ENCODE measurements around the gene CREM. TPM values are rescaled to one million over a fixed set of nuclear protein-coding genes. Genes with fewer than 3 reads are reported as not detected.
A peak's percentile ranks its signal among the peaks of the same experiment; 100 is the strongest.
"Not testable (repeated sequence)": the region's sequence is repeated elsewhere in the genome, so short reads cannot be mapped to it uniquely, and the experiment has no call there.

CREM gene
- total RNA-seq (10 to 100 TPM; 20.6 to 57.2 (median 26.0) TPM), total RNA-seq (11.3 to 366 (median 115) reads per million in 29 experiments)
- 23.9 TPM for total RNA-seq (2013)

- DNase-seq (peak; percentile 97 to 100 (median 99)), ATAC-seq (replicated peaks in 1 of 4) (peak; percentile 83 to 90 (median 88))
- Mint-ChIP-seq H3K27me3 (no peaks in the 10 kb centered on the region), H3K27ac (peak within 1 kb of the TSS; percentile 94 to 95), H3K4me1 (peaks cover 35 to 57% (median 38%) of the 10 kb centered on the region in 3 donors), H3K4me3 (peak within 1 kb of the TSS; percentile 88 to 90 (median 89)), H3K9me3 (no peaks in the 10 kb centered on the region), H3K36me3 (no peaks in the 10 kb centered on the region)
- Histone ChIP-seq H3K4me3 (ENCODE audit: control insufficient read depth in 1 of 2, extremely low read depth in 1 of 2, low read length in 1 of 2) (peak within 1 kb of the TSS; percentile 84 to 92), H3K36me3 (ENCODE audit: control insufficient read depth in 2 of 2, extremely low read depth in 1 of 2, insufficient read depth in 1 of 2, low read length in 1 of 2) (no peaks in the 10 kb centered on the region), H3K9me3 (no peaks in the 10 kb centered on the region), H3K4me1 (ENCODE audit: control insufficient read depth in 1 of 2, extremely low read depth in 1 of 2, insufficient read depth in 2 of 2, low read length in 2 of 2) (peaks cover 8 to 22% of the 10 kb centered on the region in 2 experiments), H3K27ac (ENCODE audit: low read length) (peak within 1 kb of the TSS; percentile 100), H3K27me3 (replicated peaks in 1 of 2; ENCODE audit: control insufficient read depth in 2 of 2, extremely low read depth in 1 of 2, insufficient read depth in 2 of 2, low read length in 1 of 2) (no peaks in the 10 kb centered on the region)
- CTCF ChIA-PET: interaction anchor here (0.6 to 12.6 kb wide), 18 partner anchors 8 to 198 kb away, joined by 3 to 253 read pairs (median 5); partner anchors contain the start of gene CUL2 (in 1 of the 2)
- under 1% methylated on average over 68 of the region's 80 CpGs for WGBS (ENCODE audit: insufficient coverage)
- POLR2A ChIA-PET: interaction anchor here (0.6 to 6.4 kb wide), 16 partner anchors 23 to 225 kb away, joined by 3 to 261 read pairs (median 4); no protein-coding TSS in a partner anchor
These were observed at the start of gene CREM for GRCh38 chr10:35126530-35127288. Gene CREM, plus strand, starts transcription at chr10:35126846. Its CDS starts 10,990 bp downstream, at chr10:35137836.

GRCh38 chr10:35079265-35079664 is 47.4 kb upstream of the CREM start:
- Histone ChIP-seq H3K36me3 (ENCODE audit: control insufficient read depth in 2 of 2, extremely low read depth in 1 of 2, insufficient read depth in 1 of 2, low read length in 1 of 2) (peaks cover 0 to 9% of the 10 kb centered on the region in 2 donors), H3K27me3 (replicated peaks in 1 of 2; ENCODE audit: control insufficient read depth in 2 of 2, extremely low read depth in 1 of 2, insufficient read depth in 2 of 2, low read length in 1 of 2) (no peaks in the 10 kb centered on the region), H3K4me1 (ENCODE audit: control insufficient read depth in 1 of 2, extremely low read depth in 1 of 2, insufficient read depth in 2 of 2, low read length in 2 of 2) (peaks cover 2 to 3% of the 10 kb centered on the region in 2 experiments), H3K27ac (ENCODE audit: low read length) (no peak overlapping the region), H3K4me3 (ENCODE audit: control insufficient read depth in 1 of 2, extremely low read depth in 1 of 2, low read length in 1 of 2) (no peak overlapping the region), H3K9me3 (peaks cover 3% of the 10 kb centered on the region)
- ATAC-seq (replicated peaks in 1 of 4) (no peak), DNase-seq (no peak)
- no peaks in the 10 kb centered on the region for H3K27me3 Mint-ChIP-seq
- POLR2A ChIA-PET: no interaction called here
- WGBS (ENCODE audit: insufficient coverage): 100% methylated on average over 2 of the region's 4 CpGs
- H3K36me3 Mint-ChIP-seq: peaks cover 37% of the 10 kb centered on the region
- CTCF ChIA-PET: no interaction called here
- H3K4me1 Mint-ChIP-seq: peaks cover 51 to 55% (median 51%) of the 10 kb centered on the region in 3 donors
- H3K4me3 Mint-ChIP-seq: no peak overlapping the region
- H3K9me3 Mint-ChIP-seq: no peaks in the 10 kb centered on the region
- H3K27ac Mint-ChIP-seq: no peak overlapping the region

GRCh38 chr10:35079763-35080162 is 46.9 kb upstream of the CREM start:
- H3K27me3 ChIP-seq (replicated peaks in 1 of 2; ENCODE audit: control insufficient read depth in 2 of 2, extremely low read depth in 1 of 2, insufficient read depth in 2 of 2, low read length in 1 of 2): no peaks in the 10 kb centered on the region
- no peak overlapping the region for H3K27ac ChIP-seq (ENCODE audit: low read length)
- H3K27ac Mint-ChIP-seq: no peak overlapping the region
- H3K9me3 ChIP-seq: peaks cover 3% of the 10 kb centered on the region
- ChIA-PET POLR2A (interaction anchor here in 1 of 2 donors (0.8 kb wide), 1 partner anchor 47 kb away, joined by 3 read pairs; the partner anchor contains the start of gene CREM), CTCF (interaction anchor here (0.6 kb wide), 2 partner anchors 18 to 195 kb away, joined by 3 to 4 read pairs; no protein-coding TSS in a partner anchor)
- no CpG with 5 or more reads among the region's 3 CpGs for WGBS (ENCODE audit: insufficient coverage)
- DNase-seq: no peak
- ATAC-seq (replicated peaks in 1 of 4): no peak
- peaks cover 0 to 9% of the 10 kb centered on the region in 2 donors for H3K36me3 ChIP-seq (ENCODE audit: control insufficient read depth in 2 of 2, extremely low read depth in 1 of 2, insufficient read depth in 1 of 2, low read length in 1 of 2)
- no peaks in the 10 kb centered on the region for H3K27me3 Mint-ChIP-seq
- H3K4me3 Mint-ChIP-seq: no peak overlapping the region
- H3K9me3 Mint-ChIP-seq: no peaks in the 10 kb centered on the region
- H3K36me3 Mint-ChIP-seq: peaks cover 39% of the 10 kb centered on the region
- H3K4me1 Mint-ChIP-seq: peaks cover 49 to 55% (median 52%) of the 10 kb centered on the region in 3 donors
- H3K4me3 ChIP-seq (ENCODE audit: control insufficient read depth in 1 of 2, extremely low read depth in 1 of 2, low read length in 1 of 2): no peak overlapping the region
- H3K4me1 ChIP-seq (ENCODE audit: control insufficient read depth in 1 of 2, extremely low read depth in 1 of 2, insufficient read depth in 2 of 2, low read length in 2 of 2): peaks cover 0 to 2% of the 10 kb centered on the region in 2 experiments

GRCh38 chr10:35080261-35080660 is 46.4 kb upstream of the CREM start:
- not testable (repeated sequence) for ATAC-seq (replicated peaks in 1 of 4); H3K9me3 Mint-ChIP-seq; H3K27ac ChIP-seq (ENCODE audit: low read length); H3K4me1 ChIP-seq (ENCODE audit: control insufficient read depth in 1 of 2, extremely low read depth in 1 of 2, insufficient read depth in 2 of 2, low read length in 2 of 2); H3K4me3 Mint-ChIP-seq; H3K36me3 ChIP-seq (ENCODE audit: control insufficient read depth in 2 of 2, extremely low read depth in 1 of 2, insufficient read depth in 1 of 2, low read length in 1 of 2); H3K4me3 ChIP-seq (ENCODE audit: control insufficient read depth in 1 of 2, extremely low read depth in 1 of 2, low read length in 1 of 2); H3K27ac Mint-ChIP-seq; H3K27me3 Mint-ChIP-seq; DNase-seq; H3K9me3 ChIP-seq; H3K27me3 ChIP-seq (replicated peaks in 1 of 2; ENCODE audit: control insufficient read depth in 2 of 2, extremely low read depth in 1 of 2, insufficient read depth in 2 of 2, low read length in 1 of 2)
- WGBS (ENCODE audit: insufficient coverage): 100% methylated on average over 1 of the region's 1 CpG
- POLR2A ChIA-PET: interaction anchor here in 1 of 2 donors (0.8 kb wide), 1 partner anchor 46 kb away, joined by 3 read pairs; the partner anchor contains the start of gene CREM
- CTCF ChIA-PET: interaction anchor here (0.6 kb wide), 2 partner anchors 19 to 195 kb away, joined by 3 to 4 read pairs; no protein-coding TSS in a partner anchor
- peaks cover 46 to 50% (median 49%) of the 10 kb centered on the region in 3 donors for H3K4me1 Mint-ChIP-seq
- peaks cover 36% of the 10 kb centered on the region for H3K36me3 Mint-ChIP-seq

GRCh38 chr10:35083242-35083641 is 43.4 kb upstream of the CREM start:
- no peaks in the 10 kb centered on the region for H3K27me3 ChIP-seq (replicated peaks in 1 of 2; ENCODE audit: control insufficient read depth in 2 of 2, extremely low read depth in 1 of 2, insufficient read depth in 2 of 2, low read length in 1 of 2)
- Mint-ChIP-seq H3K36me3 (peaks cover 44% of the 10 kb centered on the region), H3K4me3 (no peak overlapping the region), H3K4me1 (peaks cover 71 to 76% (median 74%) of the 10 kb centered on the region in 3 donors), H3K9me3 (no peaks in the 10 kb centered on the region), H3K27me3 (no peaks in the 10 kb centered on the region), H3K27ac (no peak overlapping the region)
- H3K27ac ChIP-seq (ENCODE audit: low read length): no peak overlapping the region
- H3K4me3 ChIP-seq (ENCODE audit: control insufficient read depth in 1 of 2, extremely low read depth in 1 of 2, low read length in 1 of 2): no peak overlapping the region
- peaks cover 3% of the 10 kb centered on the region for H3K9me3 ChIP-seq
- ATAC-seq (replicated peaks in 1 of 4) (no peak), DNase-seq (no peak)
- POLR2A ChIA-PET: no interaction called here
- peaks cover 10 to 21% of the 10 kb centered on the region in 2 experiments for H3K4me1 ChIP-seq (ENCODE audit: control insufficient read depth in 1 of 2, extremely low read depth in 1 of 2, insufficient read depth in 2 of 2, low read length in 2 of 2)
- CTCF ChIA-PET: interaction anchor here in 1 of 2 donors (0.6 kb wide), 2 partner anchors 132 to 446 kb away, joined by 3 to 5 read pairs; no protein-coding TSS in a partner anchor
- peaks cover 0 to 10% of the 10 kb centered on the region in 2 donors for H3K36me3 ChIP-seq (ENCODE audit: control insufficient read depth in 2 of 2, extremely low read depth in 1 of 2, insufficient read depth in 1 of 2, low read length in 1 of 2)
- no CpG with 5 or more reads among the region's 1 CpG for WGBS (ENCODE audit: insufficient coverage)

GRCh38 chr10:35089611-35090161 is 37.0 kb upstream of the CREM start:
- no peaks in the 10 kb centered on the region for H3K9me3 ChIP-seq
- Mint-ChIP-seq H3K27ac (peak overlapping the region; percentile 88 to 91), H3K4me1 (peaks cover 49 to 55% (median 53%) of the 10 kb centered on the region in 3 donors), H3K36me3 (peaks cover 9% of the 10 kb centered on the region), H3K27me3 (no peaks in the 10 kb centered on the region), H3K9me3 (no peaks in the 10 kb centered on the region), H3K4me3 (peak overlapping the region; percentile 93 to 98 (median 93))
- peaks cover 20 to 37% of the 10 kb centered on the region in 2 experiments for H3K4me1 ChIP-seq (ENCODE audit: control insufficient read depth in 1 of 2, extremely low read depth in 1 of 2, insufficient read depth in 2 of 2, low read length in 2 of 2)
- H3K4me3 ChIP-seq (ENCODE audit: control insufficient read depth in 1 of 2, extremely low read depth in 1 of 2, low read length in 1 of 2): peak overlapping the region; percentile 76 to 93
- ChIA-PET POLR2A (interaction anchor here (0.6 to 3.0 kb wide), 3 partner anchors 38 to 106 kb away, joined by 3 to 23 read pairs (median 5); no protein-coding TSS in a partner anchor), CTCF (interaction anchor here (0.6 to 1.8 kb wide), 6 partner anchors 16 to 332 kb away, joined by 3 to 10 read pairs (median 6); partner anchors contain the start of gene CREM (in 1 of the 2))
- peaks cover 0 to 3% of the 10 kb centered on the region in 2 donors for H3K36me3 ChIP-seq (ENCODE audit: control insufficient read depth in 2 of 2, extremely low read depth in 1 of 2, insufficient read depth in 1 of 2, low read length in 1 of 2)
- peak; percentile 16 to 33 (median 20) for ATAC-seq (replicated peaks in 1 of 4)
- 0% methylated on average over 3 of the region's 27 CpGs for WGBS (ENCODE audit: insufficient coverage)
- DNase-seq: peak in 26 of 35 experiments; percentile 1 to 51 (median 9)
- peak overlapping the region; percentile 95 for H3K27ac ChIP-seq (ENCODE audit: low read length)
- peaks cover 0 to 4% of the 10 kb centered on the region in 2 experiments for H3K27me3 ChIP-seq (replicated peaks in 1 of 2; ENCODE audit: control insufficient read depth in 2 of 2, extremely low read depth in 1 of 2, insufficient read depth in 2 of 2, low read length in 1 of 2)
